HEK293 (cell line): ENCODE results near the gene LPCAT1.

ENCODE experiments used
- BCL11B ChIP-seq: fragments of 450-650 bp; formaldehyde crosslinking; IDR thresholded peaks from 2 replicates; pipeline ENCODE4 v1.5.1; 2016; ENCODE audit warnings: low read depth, missing biosample characterization, missing genetic modification characterization
- GLI4 ChIP-seq: fragments of 450-650 bp; formaldehyde crosslinking; IDR thresholded peaks from 2 replicates; pipeline ENCODE4 v1.5.1; 2016; ENCODE audit warnings: missing biosample characterization, missing genetic modification characterization
- GLIS2 ChIP-seq: fragments of 450-650 bp; formaldehyde crosslinking; IDR thresholded peaks from 2 replicates; pipeline ENCODE4 v1.5.1; 2016; ENCODE audit warnings: missing biosample characterization, missing genetic modification characterization
- OVOL3 ChIP-seq: fragments of 450-650 bp; formaldehyde crosslinking; IDR thresholded peaks from 2 replicates; pipeline ENCODE4 v1.5.1; 2016; ENCODE audit warnings: missing biosample characterization, missing genetic modification characterization
- SCRT2 ChIP-seq: fragments of 450-650 bp; formaldehyde crosslinking; IDR thresholded peaks from 2 replicates; pipeline ENCODE4 v1.5.1; 2016; ENCODE audit warnings: missing biosample characterization, missing genetic modification characterization
- TCF7L2 ChIP-seq: IDR thresholded peaks from 2 replicates; pipeline ENCODE4 v1.6.1; 2011; ENCODE audit warnings: low read depth, mild to moderate bottlenecking, inconsistent platforms, low read length, moderate library complexity, borderline replicate concordance
- ZBTB20 ChIP-seq: fragments of 450-650 bp; formaldehyde crosslinking; IDR thresholded peaks from 2 replicates; pipeline ENCODE4 v1.5.1; 2016; ENCODE audit warnings: missing biosample characterization, missing genetic modification characterization
- ZBTB7A ChIP-seq: fragments of 450-650 bp; formaldehyde crosslinking; IDR thresholded peaks from 2 replicates; pipeline ENCODE4 v1.5.1; 2016; ENCODE audit warnings: low read depth, missing biosample characterization, missing genetic modification characterization
- ZNF114 ChIP-seq: fragments of 450-650 bp; formaldehyde crosslinking; IDR thresholded peaks from 2 replicates; pipeline ENCODE4 v1.5.0; 2017; ENCODE audit warnings: missing biosample characterization, missing genetic modification characterization
- ZNF140 ChIP-seq: fragments of 450-650 bp; formaldehyde crosslinking; IDR thresholded peaks from 2 replicates; pipeline ENCODE4 v1.5.1; 2016; ENCODE audit warnings: missing biosample characterization, missing genetic modification characterization
- ZNF610 ChIP-seq: fragments of 450-650 bp; formaldehyde crosslinking; IDR thresholded peaks from 2 replicates; pipeline ENCODE4 v1.5.1; 2016; ENCODE audit warnings: missing biosample characterization, missing genetic modification characterization, borderline replicate concordance
- ZNF623 ChIP-seq: fragments of 450-650 bp; formaldehyde crosslinking; IDR thresholded peaks from 2 replicates; pipeline ENCODE4 v1.5.1; 2016; ENCODE audit warnings: missing biosample characterization, missing genetic modification characterization
- ZNF624 ChIP-seq: fragments of 450-650 bp; formaldehyde crosslinking; IDR thresholded peaks from 2 replicates; pipeline ENCODE4 v1.5.1; 2017; ENCODE audit warnings: missing biosample characterization, missing genetic modification characterization
- ZNF658 ChIP-seq: fragments of 450-650 bp; formaldehyde crosslinking; IDR thresholded peaks from 2 replicates; pipeline ENCODE4; 2016; ENCODE audit warnings: missing biosample characterization, missing genetic modification characterization
- ZNF677 ChIP-seq: fragments of 450-650 bp; IDR thresholded peaks from 2 replicates; pipeline ENCODE4 v1.5.0; 2018; ENCODE audit warnings: missing biosample characterization, mild to moderate bottlenecking, missing genetic modification characterization, moderate library complexity
- TF ChIP-seq, protein P1 (sequence below): fragments of 450-650 bp; formaldehyde crosslinking; IDR thresholded peaks from 2 replicates; pipeline ENCODE4 v1.5.1; 2016; ENCODE audit warnings: missing biosample characterization, missing genetic modification characterization
- TF ChIP-seq, protein P2 (sequence below): fragments of 450-650 bp; formaldehyde crosslinking; IDR thresholded peaks from 2 replicates; pipeline ENCODE4 v1.5.1; 2016; ENCODE audit warnings: missing biosample characterization, missing genetic modification characterization
- TF ChIP-seq, protein P3 (sequence below): fragments of 450-650 bp; formaldehyde crosslinking; IDR thresholded peaks from 2 replicates; pipeline ENCODE4 v1.5.1; 2017; ENCODE audit warnings: missing biosample characterization, missing genetic modification characterization
- TF ChIP-seq, protein P4 (sequence below): fragments of 450-650 bp; formaldehyde crosslinking; IDR thresholded peaks from 2 replicates; pipeline ENCODE4 v1.5.1; 2016; ENCODE audit warnings: missing biosample characterization, missing genetic modification characterization, low read depth
- TF ChIP-seq, protein P5 (sequence below): fragments of 450-650 bp; formaldehyde crosslinking; IDR thresholded peaks from 2 replicates; pipeline ENCODE4 v1.5.0; 2017; ENCODE audit warnings: missing biosample characterization, missing genetic modification characterization, borderline replicate concordance
- TF ChIP-seq, protein P6 (sequence below): fragments of 450-650 bp; formaldehyde crosslinking; IDR thresholded peaks from 2 replicates; pipeline ENCODE4 v1.5.1; 2016; ENCODE audit warnings: missing biosample characterization, missing genetic modification characterization, borderline replicate concordance
- TF ChIP-seq, protein P7 (sequence below): fragments of 450-650 bp; formaldehyde crosslinking; IDR thresholded peaks from 2 replicates; pipeline ENCODE4 v1.5.1; 2016; ENCODE audit warnings: missing biosample characterization, missing genetic modification characterization

LPCAT1 gene

DNA sequence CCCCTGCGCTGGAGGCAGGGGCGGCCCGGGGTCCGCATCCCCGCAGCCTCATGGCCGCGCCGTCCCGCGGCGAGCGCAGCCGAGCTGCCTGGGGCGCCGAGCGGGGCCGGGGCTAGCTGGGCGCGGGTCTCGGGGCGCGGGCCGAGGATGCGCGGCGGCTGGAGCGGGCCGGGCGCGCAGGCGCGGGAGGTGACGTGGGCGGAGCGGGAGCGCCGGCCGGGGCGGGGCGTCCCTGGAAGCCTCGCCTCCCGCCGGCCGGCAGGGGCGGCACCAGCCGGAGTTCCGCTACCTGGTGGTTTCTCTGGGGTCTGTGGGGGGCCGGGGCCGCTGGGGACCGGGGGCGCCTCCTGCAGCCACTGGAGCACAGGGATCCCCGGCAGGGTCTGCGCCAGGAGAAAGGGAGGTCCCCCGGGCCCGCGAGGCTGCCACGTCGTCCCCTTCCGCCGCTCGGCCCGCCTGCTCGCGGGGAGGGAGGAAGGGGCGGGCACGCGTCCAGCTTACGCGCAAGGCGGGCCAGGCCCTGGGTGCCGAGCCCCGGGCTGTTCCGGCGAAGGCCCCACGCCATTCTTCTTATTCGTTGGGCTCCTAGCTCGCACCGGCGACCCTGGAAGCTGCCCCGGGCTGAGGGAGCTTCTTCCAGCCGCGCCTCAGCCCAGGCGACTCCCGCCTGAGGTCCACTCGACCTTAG lies at the start of gene LPCAT1 (continued):
- TF ChIP-seq, protein P1, sequence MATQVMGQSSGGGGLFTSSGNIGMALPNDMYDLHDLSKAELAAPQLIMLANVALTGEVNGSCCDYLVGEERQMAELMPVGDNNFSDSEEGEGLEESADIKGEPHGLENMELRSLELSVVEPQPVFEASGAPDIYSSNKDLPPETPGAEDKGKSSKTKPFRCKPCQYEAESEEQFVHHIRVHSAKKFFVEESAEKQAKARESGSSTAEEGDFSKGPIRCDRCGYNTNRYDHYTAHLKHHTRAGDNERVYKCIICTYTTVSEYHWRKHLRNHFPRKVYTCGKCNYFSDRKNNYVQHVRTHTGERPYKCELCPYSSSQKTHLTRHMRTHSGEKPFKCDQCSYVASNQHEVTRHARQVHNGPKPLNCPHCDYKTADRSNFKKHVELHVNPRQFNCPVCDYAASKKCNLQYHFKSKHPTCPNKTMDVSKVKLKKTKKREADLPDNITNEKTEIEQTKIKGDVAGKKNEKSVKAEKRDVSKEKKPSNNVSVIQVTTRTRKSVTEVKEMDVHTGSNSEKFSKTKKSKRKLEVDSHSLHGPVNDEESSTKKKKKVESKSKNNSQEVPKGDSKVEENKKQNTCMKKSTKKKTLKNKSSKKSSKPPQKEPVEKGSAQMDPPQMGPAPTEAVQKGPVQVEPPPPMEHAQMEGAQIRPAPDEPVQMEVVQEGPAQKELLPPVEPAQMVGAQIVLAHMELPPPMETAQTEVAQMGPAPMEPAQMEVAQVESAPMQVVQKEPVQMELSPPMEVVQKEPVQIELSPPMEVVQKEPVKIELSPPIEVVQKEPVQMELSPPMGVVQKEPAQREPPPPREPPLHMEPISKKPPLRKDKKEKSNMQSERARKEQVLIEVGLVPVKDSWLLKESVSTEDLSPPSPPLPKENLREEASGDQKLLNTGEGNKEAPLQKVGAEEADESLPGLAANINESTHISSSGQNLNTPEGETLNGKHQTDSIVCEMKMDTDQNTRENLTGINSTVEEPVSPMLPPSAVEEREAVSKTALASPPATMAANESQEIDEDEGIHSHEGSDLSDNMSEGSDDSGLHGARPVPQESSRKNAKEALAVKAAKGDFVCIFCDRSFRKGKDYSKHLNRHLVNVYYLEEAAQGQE (tag by site-specific recombination) = 0 out of 2 replicates have a peak, but pooled peaks have one; percentile 12
- TF ChIP-seq, protein P2, sequence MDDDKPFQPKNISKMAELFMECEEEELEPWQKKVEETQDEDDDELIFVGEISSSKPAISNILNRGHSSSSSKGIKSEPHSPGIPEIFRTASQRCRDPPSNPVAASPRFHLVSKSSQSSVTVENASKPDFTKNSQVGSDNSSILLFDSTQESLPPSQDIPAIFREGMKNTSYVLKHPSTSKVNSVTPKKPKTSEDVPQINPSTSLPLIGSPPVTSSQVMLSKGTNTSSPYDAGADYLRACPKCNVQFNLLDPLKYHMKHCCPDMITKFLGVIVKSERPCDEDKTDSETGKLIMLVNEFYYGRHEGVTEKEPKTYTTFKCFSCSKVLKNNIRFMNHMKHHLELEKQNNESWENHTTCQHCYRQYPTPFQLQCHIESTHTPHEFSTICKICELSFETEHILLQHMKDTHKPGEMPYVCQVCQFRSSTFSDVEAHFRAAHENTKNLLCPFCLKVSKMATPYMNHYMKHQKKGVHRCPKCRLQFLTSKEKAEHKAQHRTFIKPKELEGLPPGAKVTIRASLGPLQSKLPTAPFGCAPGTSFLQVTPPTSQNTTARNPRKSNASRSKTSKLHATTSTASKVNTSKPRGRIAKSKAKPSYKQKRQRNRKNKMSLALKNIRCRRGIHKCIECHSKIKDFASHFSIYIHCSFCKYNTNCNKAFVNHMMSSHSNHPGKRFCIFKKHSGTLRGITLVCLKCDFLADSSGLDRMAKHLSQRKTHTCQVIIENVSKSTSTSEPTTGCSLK (tag by site-specific recombination) = no peak
- no peak for TF ChIP-seq ZNF140 (tag by site-specific recombination)
- no peak for TF ChIP-seq ZNF114
- no peak for TF ChIP-seq OVOL3
- TF ChIP-seq BCL11B (tag by site-specific recombination) = peak; percentile 39; the same call in 1 of the 2 replicates
- no peak for TF ChIP-seq ZNF610 (tag by site-specific recombination)
- TF ChIP-seq, protein P3, sequence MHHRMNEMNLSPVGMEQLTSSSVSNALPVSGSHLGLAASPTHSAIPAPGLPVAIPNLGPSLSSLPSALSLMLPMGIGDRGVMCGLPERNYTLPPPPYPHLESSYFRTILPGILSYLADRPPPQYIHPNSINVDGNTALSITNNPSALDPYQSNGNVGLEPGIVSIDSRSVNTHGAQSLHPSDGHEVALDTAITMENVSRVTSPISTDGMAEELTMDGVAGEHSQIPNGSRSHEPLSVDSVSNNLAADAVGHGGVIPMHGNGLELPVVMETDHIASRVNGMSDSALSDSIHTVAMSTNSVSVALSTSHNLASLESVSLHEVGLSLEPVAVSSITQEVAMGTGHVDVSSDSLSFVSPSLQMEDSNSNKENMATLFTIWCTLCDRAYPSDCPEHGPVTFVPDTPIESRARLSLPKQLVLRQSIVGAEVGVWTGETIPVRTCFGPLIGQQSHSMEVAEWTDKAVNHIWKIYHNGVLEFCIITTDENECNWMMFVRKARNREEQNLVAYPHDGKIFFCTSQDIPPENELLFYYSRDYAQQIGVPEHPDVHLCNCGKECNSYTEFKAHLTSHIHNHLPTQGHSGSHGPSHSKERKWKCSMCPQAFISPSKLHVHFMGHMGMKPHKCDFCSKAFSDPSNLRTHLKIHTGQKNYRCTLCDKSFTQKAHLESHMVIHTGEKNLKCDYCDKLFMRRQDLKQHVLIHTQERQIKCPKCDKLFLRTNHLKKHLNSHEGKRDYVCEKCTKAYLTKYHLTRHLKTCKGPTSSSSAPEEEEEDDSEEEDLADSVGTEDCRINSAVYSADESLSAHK (tag by site-specific recombination) = peak; percentile 44; the same call in 1 of the 2 replicates
- TF ChIP-seq, protein P4, sequence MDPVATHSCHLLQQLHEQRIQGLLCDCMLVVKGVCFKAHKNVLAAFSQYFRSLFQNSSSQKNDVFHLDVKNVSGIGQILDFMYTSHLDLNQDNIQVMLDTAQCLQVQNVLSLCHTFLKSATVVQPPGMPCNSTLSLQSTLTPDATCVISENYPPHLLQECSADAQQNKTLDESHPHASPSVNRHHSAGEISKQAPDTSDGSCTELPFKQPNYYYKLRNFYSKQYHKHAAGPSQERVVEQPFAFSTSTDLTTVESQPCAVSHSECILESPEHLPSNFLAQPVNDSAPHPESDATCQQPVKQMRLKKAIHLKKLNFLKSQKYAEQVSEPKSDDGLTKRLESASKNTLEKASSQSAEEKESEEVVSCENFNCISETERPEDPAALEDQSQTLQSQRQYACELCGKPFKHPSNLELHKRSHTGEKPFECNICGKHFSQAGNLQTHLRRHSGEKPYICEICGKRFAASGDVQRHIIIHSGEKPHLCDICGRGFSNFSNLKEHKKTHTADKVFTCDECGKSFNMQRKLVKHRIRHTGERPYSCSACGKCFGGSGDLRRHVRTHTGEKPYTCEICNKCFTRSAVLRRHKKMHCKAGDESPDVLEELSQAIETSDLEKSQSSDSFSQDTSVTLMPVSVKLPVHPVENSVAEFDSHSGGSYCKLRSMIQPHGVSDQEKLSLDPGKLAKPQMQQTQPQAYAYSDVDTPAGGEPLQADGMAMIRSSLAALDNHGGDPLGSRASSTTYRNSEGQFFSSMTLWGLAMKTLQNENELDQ (tag by site-specific recombination) = no peak
- no peak for TF ChIP-seq ZNF677
- TF ChIP-seq ZBTB7A (tag by site-specific recombination) = no peak
- no peak for TF ChIP-seq ZNF624 (tag by site-specific recombination)
- TF ChIP-seq SCRT2 (tag by site-specific recombination) = no peak
- no peak for TF ChIP-seq GLI4 (tag by site-specific recombination)
- no peak for TF ChIP-seq TCF7L2
- TF ChIP-seq GLIS2 = peak; percentile 95
- TF ChIP-seq ZNF658 = no peak
- TF ChIP-seq ZBTB20 (tag by site-specific recombination) = peak; percentile 100
- TF ChIP-seq, protein P5, sequence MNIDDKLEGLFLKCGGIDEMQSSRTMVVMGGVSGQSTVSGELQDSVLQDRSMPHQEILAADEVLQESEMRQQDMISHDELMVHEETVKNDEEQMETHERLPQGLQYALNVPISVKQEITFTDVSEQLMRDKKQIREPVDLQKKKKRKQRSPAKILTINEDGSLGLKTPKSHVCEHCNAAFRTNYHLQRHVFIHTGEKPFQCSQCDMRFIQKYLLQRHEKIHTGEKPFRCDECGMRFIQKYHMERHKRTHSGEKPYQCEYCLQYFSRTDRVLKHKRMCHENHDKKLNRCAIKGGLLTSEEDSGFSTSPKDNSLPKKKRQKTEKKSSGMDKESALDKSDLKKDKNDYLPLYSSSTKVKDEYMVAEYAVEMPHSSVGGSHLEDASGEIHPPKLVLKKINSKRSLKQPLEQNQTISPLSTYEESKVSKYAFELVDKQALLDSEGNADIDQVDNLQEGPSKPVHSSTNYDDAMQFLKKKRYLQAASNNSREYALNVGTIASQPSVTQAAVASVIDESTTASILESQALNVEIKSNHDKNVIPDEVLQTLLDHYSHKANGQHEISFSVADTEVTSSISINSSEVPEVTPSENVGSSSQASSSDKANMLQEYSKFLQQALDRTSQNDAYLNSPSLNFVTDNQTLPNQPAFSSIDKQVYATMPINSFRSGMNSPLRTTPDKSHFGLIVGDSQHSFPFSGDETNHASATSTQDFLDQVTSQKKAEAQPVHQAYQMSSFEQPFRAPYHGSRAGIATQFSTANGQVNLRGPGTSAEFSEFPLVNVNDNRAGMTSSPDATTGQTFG (tag by site-specific recombination) = no peak
- TF ChIP-seq, protein P6, sequence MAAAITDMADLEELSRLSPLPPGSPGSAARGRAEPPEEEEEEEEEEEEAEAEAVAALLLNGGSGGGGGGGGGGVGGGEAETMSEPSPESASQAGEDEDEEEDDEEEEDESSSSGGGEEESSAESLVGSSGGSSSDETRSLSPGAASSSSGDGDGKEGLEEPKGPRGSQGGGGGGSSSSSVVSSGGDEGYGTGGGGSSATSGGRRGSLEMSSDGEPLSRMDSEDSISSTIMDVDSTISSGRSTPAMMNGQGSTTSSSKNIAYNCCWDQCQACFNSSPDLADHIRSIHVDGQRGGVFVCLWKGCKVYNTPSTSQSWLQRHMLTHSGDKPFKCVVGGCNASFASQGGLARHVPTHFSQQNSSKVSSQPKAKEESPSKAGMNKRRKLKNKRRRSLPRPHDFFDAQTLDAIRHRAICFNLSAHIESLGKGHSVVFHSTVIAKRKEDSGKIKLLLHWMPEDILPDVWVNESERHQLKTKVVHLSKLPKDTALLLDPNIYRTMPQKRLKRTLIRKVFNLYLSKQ (tag by site-specific recombination) = no peak
- no peak for TF ChIP-seq ZNF623 (tag by site-specific recombination)
- TF ChIP-seq, protein P7, sequence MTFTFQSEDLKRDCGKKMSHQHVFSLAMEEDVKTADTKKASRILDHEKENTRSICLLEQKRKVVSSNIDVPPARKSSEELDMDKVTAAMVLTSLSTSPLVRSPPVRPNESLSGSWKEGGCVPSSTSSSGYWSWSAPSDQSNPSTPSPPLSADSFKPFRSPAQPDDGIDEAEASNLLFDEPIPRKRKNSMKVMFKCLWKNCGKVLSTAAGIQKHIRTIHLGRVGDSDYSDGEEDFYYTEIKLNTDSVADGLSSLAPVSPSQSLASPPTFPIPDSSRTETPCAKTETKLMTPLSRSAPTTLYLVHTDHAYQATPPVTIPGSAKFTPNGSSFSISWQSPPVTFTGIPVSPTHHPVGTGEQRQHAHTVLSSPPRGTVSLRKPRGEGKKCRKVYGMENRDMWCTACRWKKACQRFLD (tag by site-specific recombination) = peak; percentile 83; the same call in 1 of the 2 replicates
